HG02763 (cell line): Measurements from ENCODE around the gene B9D2.

Experiments
- ATAC-seq: cut with Tn5 transposase; IDR thresholded peaks from one replicate; pipeline ENCODE4 v1.9.1; 2021; ENCODE audit warnings: mild to moderate bottlenecking, moderate library complexity; ENCODE audit not compliant: unreplicated experiment

The B9D2 gene

GRCh38 chr19:41328157-41328841 lies 35.6 kb downstream of the B9D2 start:
- no peak for ATAC-seq

- ATAC-seq = peak; percentile 51
Measured at GRCh38 chr19:41327576-41328156, 36.3 kb downstream of the B9D2 start.

GRCh38 chr19:41327076-41327575 lies 36.8 kb downstream of the B9D2 start:
- ATAC-seq = no peak

GRCh38 chr19:41325947-41326706 lies 37.8 kb downstream of the B9D2 start:
- ATAC-seq = no peak

GRCh38 chr19:41325640-41325946 lies 38.4 kb downstream of the B9D2 start:
- no peak for ATAC-seq

- ATAC-seq = no peak
Measured at GRCh38 chr19:41324921-41325639, 38.9 kb downstream of the B9D2 start.

GRCh38 chr19:41324231-41324702 lies 39.7 kb downstream of the B9D2 start:
- no peak for ATAC-seq

- no peak for ATAC-seq
Measured at GRCh38 chr19:41323430-41324125, 40.4 kb downstream of the B9D2 start.

GRCh38 chr19:41323023-41323422 lies 40.9 kb downstream of the B9D2 start:
- no peak for ATAC-seq

- no peak for ATAC-seq
Measured at GRCh38 chr19:41322451-41322850, 41.5 kb downstream of the B9D2 start.

- ATAC-seq = no peak
Measured at GRCh38 chr19:41321600-41322270, 42.2 kb downstream of the B9D2 start.

GRCh38 chr19:41321204-41321599 lies 42.7 kb downstream of the B9D2 start:
- ATAC-seq = no peak

- no peak for ATAC-seq
Measured at GRCh38 chr19:41320568-41320967, 43.4 kb downstream of the B9D2 start.

- no peak for ATAC-seq
Measured at GRCh38 chr19:41320185-41320518, 43.8 kb downstream of the B9D2 start.

GRCh38 chr19:41319500-41320184 lies 44.3 kb downstream of the B9D2 start:
- ATAC-seq = no peak

GRCh38 chr19:41318696-41319499 lies 45.1 kb downstream of the B9D2 start:
- no peak for ATAC-seq

GRCh38 chr19:41316306-41316920 lies 47.5 kb downstream of the B9D2 start:
- ATAC-seq = no peak

GRCh38 chr19:41311613-41312012 lies 52.3 kb downstream of the B9D2 start:
- ATAC-seq = no peak
